Limb (tissue), 2 donors: ENCODE results near the gene SLMAP.

Experiments used
- DNase-seq, 2 donors: peaks; one replicate each; pipeline ENCODE4 v3.0.0-alpha.2; 2016; ENCODE audit errors: extremely low spot score in 2 of 2

Gene SLMAP

GRCh38 chr3:57935539-57935938 is 179.4 kb downstream of the SLMAP start:
- no peak for DNase-seq

DNA sequence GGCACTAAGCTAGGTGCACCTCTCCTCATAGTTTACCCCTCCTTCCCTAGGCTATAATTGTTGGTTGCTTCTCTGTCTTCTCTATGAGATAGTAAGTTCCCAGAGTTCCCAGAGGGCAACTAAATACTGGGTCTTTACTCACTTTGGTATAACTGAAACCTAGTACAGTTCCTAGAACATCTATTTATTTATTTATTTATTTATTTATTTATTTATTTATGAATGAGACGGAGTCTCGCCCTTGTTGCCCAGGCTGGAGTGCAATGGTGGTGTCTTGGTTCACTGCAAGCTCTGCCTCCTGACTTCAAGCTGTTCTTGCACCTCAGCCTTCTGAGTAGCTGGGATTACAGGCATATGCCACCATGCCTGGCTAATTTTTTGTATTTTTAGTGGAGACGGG is 181.0 kb downstream of the SLMAP start:
- no peak for DNase-seq

- no peak for DNase-seq
Observed at GRCh38 chr3:57939775-57940174, 183.7 kb downstream of the SLMAP start.

DNA sequence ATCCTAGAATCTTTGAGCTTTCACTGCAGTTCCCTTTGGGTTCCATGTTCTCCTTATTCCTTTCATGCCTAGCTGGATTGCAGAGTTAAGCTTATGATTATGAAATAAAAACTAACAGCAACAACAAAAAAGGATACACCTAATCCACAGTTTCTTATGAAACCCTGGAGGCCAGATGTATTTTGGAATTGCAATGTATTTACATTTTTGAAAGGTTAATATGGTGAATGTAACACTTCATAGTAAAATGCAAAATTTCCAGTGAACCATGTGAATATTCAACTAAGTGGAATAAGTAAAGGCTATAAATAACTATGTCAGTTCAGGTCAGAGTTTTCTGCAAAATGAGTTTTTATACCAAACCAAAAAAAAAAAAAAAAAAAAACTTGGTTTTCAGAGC is 186.3 kb downstream of the SLMAP start:
- no peak for DNase-seq

- DNase-seq: no peak
Observed at GRCh38 chr3:57942872-57943283, 186.8 kb downstream of the SLMAP start.

DNA sequence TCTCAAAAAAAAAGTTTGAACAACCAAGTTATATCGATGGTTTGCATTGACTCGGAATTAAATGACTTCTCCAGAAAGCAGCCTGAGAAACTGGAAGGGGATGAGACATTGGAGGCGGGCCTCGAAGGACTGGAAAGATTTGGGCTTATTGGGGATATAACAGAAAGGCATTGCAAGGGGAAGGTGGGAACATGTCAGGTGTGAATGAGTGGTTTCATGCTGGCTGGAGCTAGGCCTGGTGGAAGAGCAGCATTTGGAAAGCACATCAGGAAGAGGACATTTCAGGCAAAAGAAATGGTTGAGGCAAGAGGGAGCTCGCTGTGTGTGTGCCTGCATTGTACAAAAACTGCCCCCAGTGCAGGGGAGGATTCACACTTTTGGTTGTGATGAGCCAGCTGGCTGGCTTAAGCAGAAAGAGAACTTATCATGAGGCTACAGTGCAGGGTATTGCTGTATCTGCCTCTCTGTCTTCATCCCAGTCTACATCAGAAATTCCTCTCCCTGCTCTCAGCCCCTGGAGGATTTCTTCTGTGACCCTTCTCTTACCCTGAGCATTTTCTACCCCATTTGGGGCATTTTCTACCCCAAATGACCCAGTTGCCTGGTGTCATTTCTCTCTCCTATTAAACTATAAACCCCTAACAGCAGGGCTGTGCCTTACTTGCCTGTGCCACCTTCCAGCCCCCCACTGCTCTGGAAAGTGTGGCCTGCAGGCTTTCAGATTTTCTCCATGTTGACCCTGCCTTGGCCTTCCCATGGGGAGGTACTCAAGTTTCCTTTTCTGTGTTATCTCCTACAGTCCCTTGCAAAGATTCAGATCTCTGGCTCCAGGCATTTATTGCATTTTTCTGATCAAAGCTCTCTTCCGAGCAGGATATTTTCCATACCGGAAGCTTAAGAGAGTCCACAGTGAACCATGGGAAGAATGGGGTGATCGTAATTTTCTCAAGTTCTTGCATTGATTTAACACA is 187.7 kb downstream of the SLMAP start:
- no peak for DNase-seq

GRCh38 chr3:57946970-57947381 is 190.9 kb downstream of the SLMAP start:
- DNase-seq: no peak

DNA sequence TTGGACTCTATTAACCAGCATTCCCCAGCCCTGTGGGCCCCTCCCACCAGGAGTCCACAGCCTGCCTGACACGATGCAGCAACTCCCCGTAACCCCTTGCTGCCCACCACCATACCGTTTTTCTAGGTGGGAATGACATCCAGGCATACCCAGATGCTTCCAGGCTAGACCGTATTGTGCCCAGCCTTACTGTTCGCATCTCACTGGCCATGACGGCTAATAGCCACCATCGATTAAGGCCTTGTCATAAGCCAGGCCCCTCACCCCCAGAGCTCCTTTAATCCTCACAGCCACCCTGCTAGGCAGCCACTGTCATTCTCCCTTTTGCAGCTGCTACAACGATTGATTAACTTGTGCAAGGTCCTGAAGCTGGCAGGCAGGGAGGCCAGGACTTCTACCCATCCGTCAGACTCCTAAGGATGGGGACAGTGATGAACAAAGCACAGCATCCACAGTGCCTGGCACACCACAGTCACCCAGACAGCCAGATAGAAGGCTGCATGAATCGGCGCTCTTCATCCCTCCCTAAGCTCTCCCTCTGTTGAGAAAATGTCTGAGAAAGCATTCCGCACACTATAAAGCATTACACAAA is 192.1 kb downstream of the SLMAP start:
- no peak for DNase-seq

DNA sequence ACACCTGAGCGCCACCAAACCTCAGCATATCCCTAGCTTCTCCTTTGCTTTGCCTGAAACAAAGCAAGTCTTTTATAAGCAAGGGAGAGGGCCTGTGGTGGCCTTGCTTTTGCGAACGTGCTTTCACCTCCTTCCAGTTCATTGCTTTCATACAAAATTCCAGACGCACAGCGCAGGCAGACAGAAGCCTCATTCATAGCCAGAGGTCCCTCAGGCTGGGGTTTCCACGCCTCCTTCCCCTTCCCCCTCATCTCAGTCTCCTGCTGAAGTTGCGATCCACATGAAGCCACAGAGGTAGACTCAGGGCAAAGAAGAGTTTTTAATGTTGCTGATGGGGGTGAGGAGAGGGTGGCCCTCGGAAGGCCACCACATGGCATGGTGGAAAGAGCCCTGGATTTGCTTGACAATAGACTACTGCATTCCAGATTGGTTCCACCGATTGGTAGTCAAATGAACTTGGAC is 192.7 kb downstream of the SLMAP start:
- peak in 1 of 2 donors; percentile 48 for DNase-seq

DNA sequence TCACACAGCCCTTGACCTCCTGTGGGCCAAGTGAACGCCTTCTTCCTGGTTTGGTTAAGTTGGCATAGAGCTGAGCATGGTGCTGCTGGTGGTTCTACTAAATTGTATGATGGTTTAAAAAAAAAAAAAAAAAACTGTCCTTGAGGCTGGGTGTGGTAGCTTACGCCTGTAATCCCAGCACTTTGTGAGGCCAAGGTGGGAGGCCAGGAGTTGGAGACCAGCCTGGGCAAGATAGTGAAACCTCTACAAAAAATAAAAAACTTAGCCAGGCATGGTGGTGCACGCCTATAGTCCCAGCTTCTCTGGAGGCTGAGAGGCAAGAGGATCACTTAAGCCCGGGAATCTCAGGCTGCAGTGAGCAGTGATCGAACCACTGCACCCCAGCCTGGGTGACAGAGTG is 193.2 kb downstream of the SLMAP start:
- DNase-seq: no peak

- no peak for DNase-seq
Observed at GRCh38 chr3:57949785-57950615, 193.9 kb downstream of the SLMAP start.

DNA sequence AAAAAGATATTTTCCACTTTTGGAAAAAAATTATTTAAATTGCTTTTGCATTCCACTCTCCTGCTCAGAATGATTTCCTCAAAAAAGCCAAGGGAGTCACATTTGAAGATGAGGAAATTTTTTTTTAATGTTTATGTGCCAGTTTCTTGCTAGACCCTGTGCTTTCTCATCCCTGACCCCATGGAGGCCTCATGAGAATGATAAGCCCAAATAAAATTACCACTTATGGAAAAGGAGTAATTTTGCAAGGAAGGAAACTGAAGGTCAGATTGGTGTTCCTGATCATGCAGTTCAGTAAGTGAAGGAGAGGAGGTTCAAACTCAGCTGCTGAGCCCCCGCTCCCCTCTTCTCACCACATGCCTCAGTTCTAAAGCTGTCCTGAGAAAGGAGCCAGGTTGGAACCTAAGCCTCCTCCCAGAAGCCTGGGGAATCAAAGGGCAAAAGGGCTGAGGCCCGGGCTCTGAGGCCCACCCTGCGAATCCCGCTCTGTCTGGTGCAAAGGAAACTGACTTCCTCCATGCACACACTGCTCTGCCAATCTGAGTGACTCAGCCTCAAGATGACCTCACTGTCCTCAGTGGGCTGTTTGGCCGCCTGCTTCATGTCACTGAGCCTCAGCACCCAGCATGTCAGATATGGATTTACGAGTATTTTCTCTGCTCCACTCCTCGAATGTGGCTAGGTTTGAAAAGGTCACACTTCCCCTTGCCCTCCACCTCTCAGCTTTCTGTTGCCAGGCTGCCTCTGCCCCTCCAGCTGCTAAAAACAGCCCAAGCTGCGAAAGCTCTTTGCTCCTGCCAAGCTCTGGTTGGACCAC is 195.2 kb downstream of the SLMAP start:
- DNase-seq: peak in 1 of 2 donors; percentile 27

DNA sequence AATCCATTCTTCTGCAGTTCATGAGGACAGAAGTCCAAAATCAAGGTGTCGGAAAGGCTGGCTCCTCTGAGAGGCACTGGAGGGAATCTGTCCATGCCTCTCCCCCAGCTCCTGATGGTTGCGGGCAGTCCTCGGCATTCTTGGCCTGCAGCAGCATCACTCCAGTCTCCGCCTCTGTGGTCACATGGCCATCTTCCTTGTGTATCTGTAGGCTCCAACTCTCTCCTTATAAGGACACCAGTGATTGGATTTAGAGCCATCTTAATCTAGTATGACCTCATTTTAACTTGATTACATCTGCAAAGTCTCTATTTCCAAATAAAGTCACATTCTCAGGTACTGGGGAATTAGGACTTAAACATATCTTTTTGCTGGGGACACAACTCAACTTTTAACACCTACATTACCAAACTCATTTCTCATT is 196.1 kb downstream of the SLMAP start:
- peak in 1 of 2 donors; percentile 38 for DNase-seq

- DNase-seq: no peak
Observed at GRCh38 chr3:57952651-57953050, 196.5 kb downstream of the SLMAP start.

- DNase-seq: no peak
Observed at GRCh38 chr3:57953576-57953975, 197.5 kb downstream of the SLMAP start.

- DNase-seq: no peak
Observed at GRCh38 chr3:57956119-57956832, 200.2 kb downstream of the SLMAP start.

DNA sequence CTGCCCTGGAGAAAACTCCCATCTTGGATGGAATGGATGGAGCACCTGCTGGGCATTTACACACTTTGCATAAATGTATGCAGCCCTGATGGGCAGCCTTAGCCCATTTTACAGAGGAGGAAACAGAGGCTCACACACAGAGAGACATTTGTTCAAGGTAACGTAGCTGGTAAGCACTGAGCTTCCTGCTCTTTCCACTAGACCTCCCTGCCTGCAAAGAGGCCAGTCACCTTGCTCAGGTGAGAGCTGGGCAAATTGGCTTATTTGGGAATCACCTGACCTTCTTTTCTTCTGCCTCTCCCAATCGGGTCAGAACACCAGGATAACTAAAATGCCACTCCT is 200.7 kb downstream of the SLMAP start:
- DNase-seq: no peak

DNA sequence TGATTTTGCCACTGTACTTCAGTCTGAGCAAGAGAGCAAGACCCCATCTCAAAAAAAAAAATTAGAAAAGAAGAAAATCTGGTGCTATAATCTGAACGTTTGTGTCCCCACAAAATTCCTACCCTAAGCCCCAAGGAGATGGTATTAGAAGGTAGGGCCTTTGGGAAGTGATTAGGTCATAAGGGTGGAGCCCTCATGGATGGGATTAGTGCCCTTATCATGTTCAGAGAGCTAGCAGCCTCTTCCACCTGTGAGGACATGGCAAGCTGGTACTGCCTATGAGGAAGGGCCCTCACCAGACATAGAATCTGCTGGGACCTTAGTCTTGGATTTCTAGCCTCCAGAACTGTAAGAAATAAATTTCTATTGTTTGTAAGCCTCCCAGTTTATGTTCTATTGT is 201.7 kb downstream of the SLMAP start:
- DNase-seq: no peak

- DNase-seq: no peak
Observed at GRCh38 chr3:57958642-57959422, 202.7 kb downstream of the SLMAP start.
